GM21515 (cell line): Measurements from ENCODE around the gene GTSE1.
"Not testable (repeated sequence)": the region's sequence is repeated elsewhere in the genome, so short reads cannot be mapped to it uniquely, and the experiment has no call there.

Experiments
- ATAC-seq: cut with Tn5 transposase; IDR thresholded peaks from one replicate; pipeline ENCODE4 v1.9.1; 2021; ENCODE audit not compliant: unreplicated experiment

The GTSE1 gene

GRCh38 chr22:46296257-46297150, at the start of gene GTSE1:
TSS of gene GTSE1 (plus strand) at chr22:46296870. CDS start at chr22:46297401, 531 bp downstream.
- ATAC-seq: peak; percentile 89

- no peak for ATAC-seq
Observed at GRCh38 chr22:46247443-46247975, 49.2 kb upstream of the GTSE1 start.

- ATAC-seq: peak; percentile 74
Observed at GRCh38 chr22:46250035-46250782, 46.5 kb upstream of the GTSE1 start, which contains the start of gene CDPF1. TSS of gene CDPF1 (minus strand) at chr22:46250293. CDS start at chr22:46248284, 2,009 bp downstream.

- no peak for ATAC-seq
Observed at GRCh38 chr22:46250783-46251125, 45.9 kb upstream of the GTSE1 start.

GRCh38 chr22:46251266-46251665, 45.4 kb upstream of the GTSE1 start:
- ATAC-seq: no peak

- no peak for ATAC-seq
Observed at GRCh38 chr22:46251816-46252380, 44.8 kb upstream of the GTSE1 start.

- ATAC-seq: no peak
Observed at GRCh38 chr22:46256358-46256958, 40.2 kb upstream of the GTSE1 start.

- ATAC-seq: no peak
Observed at GRCh38 chr22:46259374-46259773, 37.3 kb upstream of the GTSE1 start.

- no peak for ATAC-seq
Observed at GRCh38 chr22:46260038-46260437, 36.6 kb upstream of the GTSE1 start.

- no peak for ATAC-seq
Observed at GRCh38 chr22:46262449-46263215, 34.0 kb upstream of the GTSE1 start.

- ATAC-seq: no peak
Observed at GRCh38 chr22:46263216-46263590, 33.5 kb upstream of the GTSE1 start, which contains the start of gene PKDREJ. TSS of gene PKDREJ (minus strand) at chr22:46263343. CDS start at chr22:46263322, 21 bp downstream.

GRCh38 chr22:46264520-46264919, 32.1 kb upstream of the GTSE1 start:
- ATAC-seq: not testable (repeated sequence)

GRCh38 chr22:46265627-46266026, 31.0 kb upstream of the GTSE1 start:
- not testable (repeated sequence) for ATAC-seq

- ATAC-seq: peak; percentile 83
Observed at GRCh38 chr22:46267431-46268279, 29.0 kb upstream of the GTSE1 start, which contains the start of gene TTC38. TSS of gene TTC38 (plus strand) at chr22:46268008. CDS start at chr22:46268040, 32 bp downstream.

- no peak for ATAC-seq
Observed at GRCh38 chr22:46269564-46269963, 27.1 kb upstream of the GTSE1 start.

- no peak for ATAC-seq
Observed at GRCh38 chr22:46272196-46272595, 24.5 kb upstream of the GTSE1 start.

- ATAC-seq: no peak
Observed at GRCh38 chr22:46272762-46273431, 23.8 kb upstream of the GTSE1 start.

- ATAC-seq: no peak
Observed at GRCh38 chr22:46273432-46274148, 23.1 kb upstream of the GTSE1 start.
